Measurements from ENCODE around the gene HIGD1C. TPM values are rescaled to one million over a fixed set of nuclear protein-coding genes. Genes with fewer than 3 reads are reported as not detected.

The HIGD1C gene
- total RNA-seq, 1 donor from 2014 or later: not detected

GRCh38 chr12:50960130-50960529, 7.8 kb downstream of the HIGD1C start:
- Histone ChIP-seq H3K27ac (replicated peaks) (no peak overlapping the region), H3K36me3 (no peaks in the 10 kb centered on the region), H3K27me3 (ENCODE audit: low read depth) (no peaks in the 10 kb centered on the region), H3K4me3 (no peak overlapping the region), H3K9me3 (replicated peaks) (no peaks in the 10 kb centered on the region), H3K4me1 (no peaks in the 10 kb centered on the region)
- DNase-seq: no peak
- TF ChIP-seq, protein P1, sequence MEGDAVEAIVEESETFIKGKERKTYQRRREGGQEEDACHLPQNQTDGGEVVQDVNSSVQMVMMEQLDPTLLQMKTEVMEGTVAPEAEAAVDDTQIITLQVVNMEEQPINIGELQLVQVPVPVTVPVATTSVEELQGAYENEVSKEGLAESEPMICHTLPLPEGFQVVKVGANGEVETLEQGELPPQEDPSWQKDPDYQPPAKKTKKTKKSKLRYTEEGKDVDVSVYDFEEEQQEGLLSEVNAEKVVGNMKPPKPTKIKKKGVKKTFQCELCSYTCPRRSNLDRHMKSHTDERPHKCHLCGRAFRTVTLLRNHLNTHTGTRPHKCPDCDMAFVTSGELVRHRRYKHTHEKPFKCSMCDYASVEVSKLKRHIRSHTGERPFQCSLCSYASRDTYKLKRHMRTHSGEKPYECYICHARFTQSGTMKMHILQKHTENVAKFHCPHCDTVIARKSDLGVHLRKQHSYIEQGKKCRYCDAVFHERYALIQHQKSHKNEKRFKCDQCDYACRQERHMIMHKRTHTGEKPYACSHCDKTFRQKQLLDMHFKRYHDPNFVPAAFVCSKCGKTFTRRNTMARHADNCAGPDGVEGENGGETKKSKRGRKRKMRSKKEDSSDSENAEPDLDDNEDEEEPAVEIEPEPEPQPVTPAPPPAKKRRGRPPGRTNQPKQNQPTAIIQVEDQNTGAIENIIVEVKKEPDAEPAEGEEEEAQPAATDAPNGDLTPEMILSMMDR (IDR thresholded peaks at IDR 0.05; ENCODE audit: borderline replicate concordance): no peak
- intact Hi-C loops (cut with micrococcal nuclease): no loop called here

- no peak for DNase-seq
- no peaks in the 10 kb centered on the region for H3K9me3 ChIP-seq (replicated peaks)
- H3K4me1 ChIP-seq: no peaks in the 10 kb centered on the region
- H3K4me3 ChIP-seq: no peak overlapping the region
- H3K27ac ChIP-seq (replicated peaks): no peak overlapping the region
- intact Hi-C loops (cut with micrococcal nuclease): no loop called here
- no peaks in the 10 kb centered on the region for H3K27me3 ChIP-seq (ENCODE audit: low read depth)
- TF ChIP-seq, protein P1 (IDR thresholded peaks at IDR 0.05; ENCODE audit: borderline replicate concordance): no peak
- no peaks in the 10 kb centered on the region for H3K36me3 ChIP-seq
These were observed 9.4 kb downstream of the HIGD1C start for GRCh38 chr12:50961708-50962107.

- intact Hi-C loops (cut with micrococcal nuclease): no loop called here
- no peak for DNase-seq
- no peak overlapping the region for H3K4me3 ChIP-seq
- H3K27ac ChIP-seq (replicated peaks): no peak overlapping the region
- H3K4me1 ChIP-seq: no peaks in the 10 kb centered on the region
- H3K9me3 ChIP-seq (replicated peaks): no peaks in the 10 kb centered on the region
- TF ChIP-seq, protein P1 (IDR thresholded peaks at IDR 0.05; ENCODE audit: borderline replicate concordance): no peak
- H3K27me3 ChIP-seq (ENCODE audit: low read depth): no peaks in the 10 kb centered on the region
- H3K36me3 ChIP-seq: peaks cover 16% of the 10 kb centered on the region
These were observed 12.1 kb downstream of the HIGD1C start for GRCh38 chr12:50964432-50964831.

DNA sequence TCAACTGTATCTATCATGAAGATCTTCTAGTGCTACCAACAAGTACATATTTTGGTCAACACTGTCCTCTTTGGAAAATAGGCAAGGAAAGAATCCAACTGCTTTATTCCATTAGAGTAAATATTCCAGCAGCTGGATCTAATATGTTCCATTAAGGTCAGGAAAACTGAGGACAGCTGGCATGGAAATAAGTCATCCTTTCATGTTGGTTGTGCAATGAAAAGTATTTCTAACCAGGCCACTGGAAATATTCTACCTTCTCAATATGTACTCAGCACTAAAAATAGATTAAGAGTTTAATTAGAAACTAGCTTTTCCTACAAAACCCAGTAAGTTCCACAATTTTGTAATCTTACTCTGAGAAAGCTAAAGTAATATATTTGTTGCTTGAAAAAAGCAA, 19.6 kb downstream of the HIGD1C start:
- H3K36me3 ChIP-seq: peaks cover 36% of the 10 kb centered on the region
- H3K9me3 ChIP-seq (replicated peaks): peaks cover 4% of the 10 kb centered on the region
- no peak for DNase-seq
- intact Hi-C loops (cut with micrococcal nuclease): no loop called here
- H3K27me3 ChIP-seq (ENCODE audit: low read depth): no peaks in the 10 kb centered on the region
- no peaks in the 10 kb centered on the region for H3K4me1 ChIP-seq
- no peak overlapping the region for H3K4me3 ChIP-seq
- TF ChIP-seq, protein P1 (IDR thresholded peaks at IDR 0.05; ENCODE audit: borderline replicate concordance): no peak
- no peak overlapping the region for H3K27ac ChIP-seq (replicated peaks)

- intact Hi-C loops (cut with micrococcal nuclease): loop anchor here (10.0 kb wide), 1 partner anchor 55 kb away; a partner anchor contains a TSS
- TF ChIP-seq, protein P1 (IDR thresholded peaks at IDR 0.05; ENCODE audit: borderline replicate concordance): no peak
- DNase-seq: no peak
These were observed 27.2 kb downstream of the HIGD1C start for GRCh38 chr12:50979369-50980052.

More at GRCh38 chr12:50979369-50980052, 27.2 kb downstream of the HIGD1C start:
- Histone ChIP-seq H3K4me3 (no peak overlapping the region), H3K36me3 (peaks cover 12% of the 10 kb centered on the region), H3K27me3 (ENCODE audit: low read depth) (no peaks in the 10 kb centered on the region), H3K4me1 (peaks cover 4% of the 10 kb centered on the region), H3K27ac (replicated peaks) (no peak overlapping the region), H3K9me3 (replicated peaks) (no peaks in the 10 kb centered on the region)
